ENCODE results near the gene LRPAP1. TPM values are rescaled to one million over a fixed set of nuclear protein-coding genes. Genes with fewer than 3 reads are reported as not detected.
"Not testable (repeated sequence)": the region's sequence is repeated elsewhere in the genome, so short reads cannot be mapped to it uniquely, and the experiment has no call there.

LRPAP1 gene
- polyA plus RNA-seq, 2 of the 4 experiments (the other 2 are of a cell fraction): 64.3 to 81.1 TPM

DNA sequence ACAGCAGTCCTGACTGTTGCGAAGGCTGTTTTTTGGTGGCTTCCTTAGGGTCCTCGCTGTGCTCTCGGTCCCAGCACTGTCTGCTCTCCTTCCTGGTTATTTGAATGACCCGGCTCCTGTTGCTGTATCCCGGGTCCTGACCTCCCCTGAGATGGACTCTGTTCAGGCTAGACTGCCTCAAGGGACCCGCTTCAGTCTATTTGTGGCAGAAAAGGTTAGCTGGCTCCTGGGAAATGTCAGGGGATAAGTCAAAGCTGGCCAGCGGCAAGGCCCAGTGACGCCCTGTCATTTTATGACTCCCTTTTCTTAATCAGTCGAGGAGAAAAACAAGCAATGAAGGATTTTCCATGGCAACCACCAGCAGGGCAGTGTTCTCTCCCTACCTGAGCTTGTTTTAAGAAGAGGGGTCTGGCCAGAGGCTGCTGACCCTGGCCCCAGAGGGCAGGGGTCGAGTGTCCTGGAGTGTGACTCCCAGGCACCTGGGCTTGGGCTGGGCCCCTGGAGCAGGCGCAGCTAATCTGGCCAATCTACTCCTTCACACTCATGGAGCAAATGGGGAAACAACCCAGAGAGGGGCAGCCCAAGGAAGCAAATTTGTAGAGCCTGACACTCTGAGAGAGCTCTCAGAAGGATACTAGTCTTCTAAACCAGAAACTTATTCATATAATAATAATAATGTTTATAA is 45.1 kb upstream of the LRPAP1 start:
- DNase-seq (ENCODE audit: low read depth in 1 of 2, low spot score in 1 of 2); H3K27ac ChIP-seq; ATAC-seq; H3K4me1 ChIP-seq; H3K4me2 ChIP-seq; H3K9me3 ChIP-seq; FAIRE-seq; H3K4me3 ChIP-seq; POLR2A ChIA-PET: not testable (repeated sequence)
- WGBS (ENCODE audit: missing lambda C conversion rate): 44% methylated on average over 11 of the region's 11 CpGs
- CTCF ChIA-PET: interaction anchor here (0.5 kb wide), 1 partner anchor 97 kb away, joined by 3 read pairs; no protein-coding TSS in a partner anchor

DNA sequence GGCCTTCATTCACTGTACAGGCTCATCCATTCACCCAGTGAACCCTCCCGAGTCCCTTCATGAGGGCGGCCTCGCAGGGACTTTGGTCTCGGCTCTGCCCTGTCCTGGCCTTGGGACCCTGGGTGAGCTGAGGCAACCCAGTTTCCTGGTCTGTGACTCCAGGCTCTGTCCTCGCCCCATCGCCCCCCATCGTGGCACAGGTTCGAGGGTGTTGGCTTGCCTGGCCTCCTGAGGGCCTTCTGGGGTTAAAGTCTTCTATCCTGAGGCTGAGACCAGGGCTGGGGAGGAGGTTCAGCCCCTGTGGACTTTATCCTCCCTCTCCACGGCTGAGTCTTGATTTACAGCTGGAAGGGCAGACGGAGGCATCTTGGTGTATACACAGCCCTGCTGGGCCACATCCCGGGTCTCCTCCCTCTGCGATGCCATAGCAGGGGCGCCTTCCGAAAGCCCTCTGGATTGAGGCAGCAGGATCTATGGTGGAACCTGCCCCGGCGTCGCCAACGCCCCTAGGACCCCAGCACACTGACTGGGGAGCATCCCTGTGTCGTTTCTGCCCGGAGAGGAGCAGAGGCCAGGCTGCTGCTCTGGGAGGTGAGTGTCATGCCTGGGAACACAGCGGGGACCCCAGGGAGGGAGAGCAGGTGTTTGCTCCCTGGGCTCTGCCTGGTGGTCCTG is 44.4 kb upstream of the LRPAP1 start:
- H3K4me1 ChIP-seq; H3K27ac ChIP-seq; H3K4me3 ChIP-seq; POLR2A ChIA-PET; DNase-seq (ENCODE audit: low read depth in 1 of 2, low spot score in 1 of 2); ATAC-seq; H3K9me3 ChIP-seq; H3K4me2 ChIP-seq; FAIRE-seq: not testable (repeated sequence)
- CTCF ChIA-PET: interaction anchor here (0.5 kb wide), 1 partner anchor 96 kb away, joined by 3 read pairs; no protein-coding TSS in a partner anchor
- WGBS (ENCODE audit: missing lambda C conversion rate): 56% methylated on average over 9 of the region's 21 CpGs

DNA sequence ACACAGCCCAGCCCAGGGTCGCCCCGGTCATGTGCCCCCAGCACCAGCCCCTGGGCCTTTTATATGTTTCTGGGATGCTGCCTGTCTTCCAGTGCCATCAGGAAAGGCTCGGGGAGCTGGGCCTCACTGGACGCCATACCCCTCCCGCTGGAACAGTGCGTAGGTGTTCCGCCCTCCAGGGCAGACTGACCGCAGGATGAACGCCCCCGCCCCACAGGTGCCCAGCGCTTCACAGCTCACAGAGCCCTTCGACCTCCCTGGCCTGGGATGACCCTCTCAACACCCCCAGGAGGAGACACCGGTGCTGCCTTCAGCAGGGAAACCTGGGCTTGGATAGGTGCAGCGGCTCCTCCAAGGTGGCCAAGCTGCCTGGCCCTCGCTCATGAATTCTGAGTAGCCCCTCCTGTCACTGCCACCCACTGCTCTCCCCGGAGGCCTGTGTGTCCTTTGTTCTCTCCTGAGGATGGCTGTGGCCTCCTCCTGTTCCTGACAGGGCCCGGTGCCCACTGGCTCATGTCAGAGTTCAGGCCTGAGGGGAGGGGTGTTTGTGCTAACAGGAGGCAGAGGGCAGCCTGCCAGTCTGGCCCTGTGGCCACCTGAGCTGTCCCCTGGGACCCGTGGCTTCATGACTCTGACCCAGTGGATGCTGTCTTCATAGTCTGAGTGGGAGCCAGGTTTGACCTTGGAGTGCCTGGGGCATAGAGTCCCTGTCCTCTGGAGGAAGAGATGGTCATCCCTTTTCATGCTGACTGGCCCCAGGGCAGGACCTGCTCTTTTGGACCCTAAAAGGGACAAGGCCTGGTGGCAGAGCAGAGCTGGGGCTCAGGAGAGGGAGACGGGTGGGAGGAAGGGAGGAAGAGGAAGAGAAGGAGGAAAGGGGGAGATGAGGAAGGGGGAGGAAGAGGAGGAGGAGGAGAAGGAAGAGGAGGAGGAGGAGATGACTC is 43.5 kb upstream of the LRPAP1 start:
- CTCF ChIA-PET: interaction anchor here (1.8 kb wide), 1 partner anchor 305 kb away, joined by 4 read pairs; no protein-coding TSS in a partner anchor
- ATAC-seq, POLR2A ChIA-PET: not testable (repeated sequence)

DNA sequence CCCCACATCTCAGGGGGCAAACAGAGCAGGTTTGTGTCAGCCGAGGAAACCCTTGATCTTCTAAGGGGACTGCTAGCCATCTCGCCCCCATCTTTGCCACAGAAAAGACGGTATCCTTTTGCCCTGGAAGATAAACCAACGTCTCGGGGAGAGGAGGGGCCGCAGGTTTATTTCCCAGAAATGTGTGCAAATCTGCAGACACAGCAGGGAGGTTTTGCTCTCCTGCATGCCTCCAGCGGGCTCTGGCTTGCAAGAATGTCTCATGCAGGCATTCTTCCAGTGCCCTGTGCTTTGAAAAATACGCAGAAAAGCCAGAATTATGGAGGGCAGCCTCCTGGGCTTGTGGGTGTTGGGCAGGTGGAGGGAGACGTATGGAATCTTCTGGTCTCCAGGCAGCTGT is 42.6 kb upstream of the LRPAP1 start:
- H3K4me1 ChIP-seq; H3K9me3 ChIP-seq; POLR2A ChIA-PET; H3K4me2 ChIP-seq; H3K4me3 ChIP-seq; DNase-seq (ENCODE audit: low read depth in 1 of 2, low spot score in 1 of 2); FAIRE-seq; ATAC-seq; H3K27ac ChIP-seq: not testable (repeated sequence)
- CTCF ChIA-PET: interaction anchor here (1.8 kb wide), 1 partner anchor 306 kb away, joined by 4 read pairs; no protein-coding TSS in a partner anchor
- WGBS (ENCODE audit: missing lambda C conversion rate): 38% methylated on average over 1 of the region's 9 CpGs

More for the DNA sequence above, 43.5 kb upstream of the LRPAP1 start:
- H3K27ac ChIP-seq; H3K4me3 ChIP-seq; FAIRE-seq; H3K9me3 ChIP-seq; H3K4me1 ChIP-seq; H3K4me2 ChIP-seq; DNase-seq (ENCODE audit: low read depth in 1 of 2, low spot score in 1 of 2): not testable (repeated sequence)
- 26% methylated on average over 3 of the region's 19 CpGs for WGBS (ENCODE audit: missing lambda C conversion rate)

DNA sequence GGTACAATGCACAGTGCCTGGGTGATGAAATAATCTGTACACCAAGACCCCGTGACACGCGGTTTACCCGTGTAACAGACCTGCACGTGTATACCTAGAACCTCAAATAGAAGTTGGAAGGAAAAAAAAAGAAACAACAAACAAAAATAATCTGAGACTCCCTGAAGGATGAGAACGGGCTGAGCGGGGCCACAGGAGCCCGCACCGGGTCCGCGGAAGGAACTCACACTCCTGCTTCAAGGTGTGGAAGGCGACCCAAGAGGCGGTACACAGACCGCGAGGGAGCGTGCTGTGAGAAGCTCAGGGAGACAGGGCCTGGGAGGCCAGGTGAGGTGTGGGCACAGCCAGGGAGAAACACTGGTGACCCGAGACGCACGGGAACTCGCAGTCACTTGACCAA is 42.1 kb upstream of the LRPAP1 start:
- ATAC-seq; H3K9me3 ChIP-seq; H3K4me2 ChIP-seq; H3K27ac ChIP-seq; POLR2A ChIA-PET; FAIRE-seq; H3K4me1 ChIP-seq; DNase-seq (ENCODE audit: low read depth in 1 of 2, low spot score in 1 of 2); H3K4me3 ChIP-seq: not testable (repeated sequence)
- CTCF ChIA-PET: interaction anchor here (1.8 kb wide), 1 partner anchor 306 kb away, joined by 4 read pairs; no protein-coding TSS in a partner anchor
- WGBS (ENCODE audit: missing lambda C conversion rate): 73% methylated on average over 20 of the region's 20 CpGs

DNA sequence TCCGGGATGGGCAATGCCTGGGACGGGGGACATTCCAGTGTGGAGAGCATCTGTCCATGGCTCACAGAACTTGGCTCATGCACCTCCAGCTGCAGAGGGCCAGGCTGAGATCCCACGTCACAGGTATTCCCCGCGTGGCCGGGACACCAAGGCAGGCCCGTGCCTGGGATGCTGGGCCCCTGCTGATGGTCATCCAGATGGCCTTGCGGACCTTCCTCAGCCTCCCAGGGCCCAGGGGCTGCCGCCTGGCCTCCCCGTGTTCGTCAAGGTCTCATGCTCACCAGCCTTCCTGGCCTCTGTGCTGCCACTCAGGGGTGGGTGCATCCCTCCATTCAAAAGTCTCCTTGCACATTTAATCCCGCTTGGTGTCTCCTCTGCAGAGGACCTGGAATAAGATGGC is 40.9 kb upstream of the LRPAP1 start:
- Histone ChIP-seq H3K4me1 (no peaks in the 10 kb centered on the region), H3K4me2 (no peak overlapping the region), H3K9me3 (no peaks in the 10 kb centered on the region), H3K27ac (no peak overlapping the region), H3K4me3 (no peak overlapping the region)
- no peak for TF ChIP-seq RAD21 (conservative IDR thresholded peaks at IDR 0.05 in 1 of 2, IDR thresholded peaks at IDR 0.05 in 1 of 2)
- no peak for TF ChIP-seq RCOR1 (IDR thresholded peaks at IDR 0.05; ENCODE audit: low read depth, low read length)
- TF ChIP-seq, protein P1, sequence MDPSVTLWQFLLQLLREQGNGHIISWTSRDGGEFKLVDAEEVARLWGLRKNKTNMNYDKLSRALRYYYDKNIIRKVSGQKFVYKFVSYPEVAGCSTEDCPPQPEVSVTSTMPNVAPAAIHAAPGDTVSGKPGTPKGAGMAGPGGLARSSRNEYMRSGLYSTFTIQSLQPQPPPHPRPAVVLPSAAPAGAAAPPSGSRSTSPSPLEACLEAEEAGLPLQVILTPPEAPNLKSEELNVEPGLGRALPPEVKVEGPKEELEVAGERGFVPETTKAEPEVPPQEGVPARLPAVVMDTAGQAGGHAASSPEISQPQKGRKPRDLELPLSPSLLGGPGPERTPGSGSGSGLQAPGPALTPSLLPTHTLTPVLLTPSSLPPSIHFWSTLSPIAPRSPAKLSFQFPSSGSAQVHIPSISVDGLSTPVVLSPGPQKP (IDR thresholded peaks at IDR 0.05; ENCODE audit: low read depth, low read length): no peak
- no peak for TF ChIP-seq NFE2L2 (conservative IDR thresholded peaks at IDR 0.05; ENCODE audit: low read length)
- TF ChIP-seq, protein P2, sequence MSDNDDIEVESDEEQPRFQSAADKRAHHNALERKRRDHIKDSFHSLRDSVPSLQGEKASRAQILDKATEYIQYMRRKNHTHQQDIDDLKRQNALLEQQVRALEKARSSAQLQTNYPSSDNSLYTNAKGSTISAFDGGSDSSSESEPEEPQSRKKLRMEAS (IDR thresholded peaks at IDR 0.05): no peak
- POLR2A ChIA-PET: no interaction called here
- ATAC-seq (no peak), FAIRE-seq (no peak), DNase-seq (ENCODE audit: low read depth in 1 of 2, low spot score in 1 of 2) (no peak)
- CTCF ChIA-PET: no interaction called here
- WGBS (ENCODE audit: missing lambda C conversion rate): 80% methylated on average over 1 of the region's 12 CpGs
